ENCODE results near the gene KRT38.

DNA sequence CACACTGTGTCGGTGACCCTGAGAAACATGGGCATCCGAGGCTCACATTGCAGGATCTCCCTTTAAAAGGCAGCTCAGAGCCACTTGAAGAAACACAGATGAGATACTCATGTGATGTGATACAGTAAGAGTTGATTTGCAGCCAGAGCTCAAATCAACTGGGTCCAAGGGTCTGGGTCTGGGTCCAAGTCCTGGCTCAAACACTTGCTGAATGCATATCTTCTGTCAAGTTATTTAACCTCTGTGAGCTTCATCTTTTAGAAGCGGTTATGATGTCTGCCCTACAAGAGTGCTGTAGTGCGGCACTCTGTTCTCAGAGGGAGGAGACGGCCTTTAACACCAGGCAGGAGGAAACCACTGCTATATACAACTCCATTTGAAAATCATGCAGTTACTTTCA, 6.4 kb downstream of the KRT38 start:
- no peak for TF ChIP-seq POLR2AphosphoS5 (IDR thresholded peaks at IDR 0.05; ENCODE audit: low read depth, low read length)
- TF ChIP-seq, protein P1, sequence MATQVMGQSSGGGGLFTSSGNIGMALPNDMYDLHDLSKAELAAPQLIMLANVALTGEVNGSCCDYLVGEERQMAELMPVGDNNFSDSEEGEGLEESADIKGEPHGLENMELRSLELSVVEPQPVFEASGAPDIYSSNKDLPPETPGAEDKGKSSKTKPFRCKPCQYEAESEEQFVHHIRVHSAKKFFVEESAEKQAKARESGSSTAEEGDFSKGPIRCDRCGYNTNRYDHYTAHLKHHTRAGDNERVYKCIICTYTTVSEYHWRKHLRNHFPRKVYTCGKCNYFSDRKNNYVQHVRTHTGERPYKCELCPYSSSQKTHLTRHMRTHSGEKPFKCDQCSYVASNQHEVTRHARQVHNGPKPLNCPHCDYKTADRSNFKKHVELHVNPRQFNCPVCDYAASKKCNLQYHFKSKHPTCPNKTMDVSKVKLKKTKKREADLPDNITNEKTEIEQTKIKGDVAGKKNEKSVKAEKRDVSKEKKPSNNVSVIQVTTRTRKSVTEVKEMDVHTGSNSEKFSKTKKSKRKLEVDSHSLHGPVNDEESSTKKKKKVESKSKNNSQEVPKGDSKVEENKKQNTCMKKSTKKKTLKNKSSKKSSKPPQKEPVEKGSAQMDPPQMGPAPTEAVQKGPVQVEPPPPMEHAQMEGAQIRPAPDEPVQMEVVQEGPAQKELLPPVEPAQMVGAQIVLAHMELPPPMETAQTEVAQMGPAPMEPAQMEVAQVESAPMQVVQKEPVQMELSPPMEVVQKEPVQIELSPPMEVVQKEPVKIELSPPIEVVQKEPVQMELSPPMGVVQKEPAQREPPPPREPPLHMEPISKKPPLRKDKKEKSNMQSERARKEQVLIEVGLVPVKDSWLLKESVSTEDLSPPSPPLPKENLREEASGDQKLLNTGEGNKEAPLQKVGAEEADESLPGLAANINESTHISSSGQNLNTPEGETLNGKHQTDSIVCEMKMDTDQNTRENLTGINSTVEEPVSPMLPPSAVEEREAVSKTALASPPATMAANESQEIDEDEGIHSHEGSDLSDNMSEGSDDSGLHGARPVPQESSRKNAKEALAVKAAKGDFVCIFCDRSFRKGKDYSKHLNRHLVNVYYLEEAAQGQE (IDR thresholded peaks at IDR 0.05; ENCODE audit: insufficient read depth in 1 of 2, low read depth in 2 of 2, low read length in 2 of 2) = no peak

All from PFSK-1 (cell line).